GM21447 (cell line): ENCODE results near the gene PLCG1.

Experiments used
- ATAC-seq: cut with Tn5 transposase; IDR thresholded peaks from one replicate; pipeline ENCODE4 v1.9.1; 2021; ENCODE audit not compliant: unreplicated experiment

The PLCG1 gene

DNA sequence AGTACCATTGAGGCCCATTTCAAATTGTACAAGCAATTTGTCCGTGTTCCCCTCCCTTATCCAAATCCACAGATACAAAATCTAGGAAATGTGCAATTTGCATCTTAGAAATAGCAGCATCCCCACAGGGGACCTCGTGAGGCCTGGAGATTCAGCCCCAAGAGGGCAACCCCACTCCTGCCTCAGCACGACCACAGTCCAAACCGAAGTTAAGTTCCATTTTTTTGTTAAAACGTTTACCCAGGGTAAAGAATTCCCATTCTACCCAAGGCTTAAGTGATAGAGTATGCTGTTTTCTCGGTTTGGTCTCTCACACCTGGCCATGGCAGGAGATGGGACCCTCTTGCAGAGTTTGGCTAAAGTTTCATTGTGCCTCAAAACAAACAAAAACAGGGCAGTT, 41.2 kb downstream of the PLCG1 start:
- no peak for ATAC-seq

DNA sequence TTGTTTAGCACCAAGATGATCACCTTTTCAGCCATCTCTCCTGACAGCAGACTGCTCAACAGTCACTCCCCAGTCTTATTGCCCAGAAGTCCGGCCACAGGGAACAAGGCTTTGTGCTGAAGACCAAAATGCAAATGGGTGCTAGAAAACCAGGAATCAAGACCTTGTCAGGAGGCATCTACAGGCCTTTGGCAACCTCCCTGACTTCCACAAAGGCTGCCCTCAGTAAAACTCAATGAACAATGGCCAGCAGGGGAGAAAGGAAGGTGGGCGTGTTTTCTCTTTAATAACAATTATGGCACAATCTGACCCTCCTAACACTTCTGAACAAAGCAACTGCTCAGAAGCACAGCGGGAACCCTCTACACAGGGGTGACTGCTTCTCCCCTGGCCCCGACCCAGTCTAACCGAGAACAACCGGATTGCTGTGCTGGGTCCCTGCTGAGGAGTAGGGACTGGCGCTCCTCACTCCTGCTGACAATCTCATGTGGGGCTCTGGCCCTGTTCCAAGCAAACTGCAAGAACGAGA, 41.6 kb downstream of the PLCG1 start:
- no peak for ATAC-seq

GRCh38 chr20:41179961-41180360, 42.6 kb downstream of the PLCG1 start:
- no peak for ATAC-seq

GRCh38 chr20:41180599-41181333, 43.4 kb downstream of the PLCG1 start:
- no peak for ATAC-seq

- no peak for ATAC-seq
Measured at GRCh38 chr20:41181567-41181966, 44.2 kb downstream of the PLCG1 start.

- ATAC-seq = no peak
Measured at GRCh38 chr20:41182296-41183212, 45.2 kb downstream of the PLCG1 start.

DNA sequence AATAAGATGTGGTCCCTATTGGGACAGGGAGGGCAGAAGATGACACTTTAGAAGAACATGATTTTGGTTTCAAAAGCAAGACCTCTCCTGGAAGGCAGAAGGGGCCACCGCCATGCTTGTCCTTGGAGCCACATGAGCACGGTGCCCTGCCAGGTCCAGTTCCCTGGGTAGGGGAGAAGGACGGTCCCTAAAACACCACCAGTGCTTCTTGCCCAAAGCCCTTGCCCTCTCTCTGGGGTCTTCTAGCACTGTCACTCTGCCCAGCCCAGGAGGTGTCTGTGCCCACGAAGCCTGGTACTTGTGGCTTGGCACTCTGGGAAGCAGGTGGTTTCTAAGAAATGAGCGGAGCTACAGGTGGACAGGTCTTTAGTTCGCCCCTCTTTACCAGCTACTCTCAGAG, 46.0 kb downstream of the PLCG1 start:
- ATAC-seq = no peak

GRCh38 chr20:41183831-41184230, 46.5 kb downstream of the PLCG1 start:
- no peak for ATAC-seq

DNA sequence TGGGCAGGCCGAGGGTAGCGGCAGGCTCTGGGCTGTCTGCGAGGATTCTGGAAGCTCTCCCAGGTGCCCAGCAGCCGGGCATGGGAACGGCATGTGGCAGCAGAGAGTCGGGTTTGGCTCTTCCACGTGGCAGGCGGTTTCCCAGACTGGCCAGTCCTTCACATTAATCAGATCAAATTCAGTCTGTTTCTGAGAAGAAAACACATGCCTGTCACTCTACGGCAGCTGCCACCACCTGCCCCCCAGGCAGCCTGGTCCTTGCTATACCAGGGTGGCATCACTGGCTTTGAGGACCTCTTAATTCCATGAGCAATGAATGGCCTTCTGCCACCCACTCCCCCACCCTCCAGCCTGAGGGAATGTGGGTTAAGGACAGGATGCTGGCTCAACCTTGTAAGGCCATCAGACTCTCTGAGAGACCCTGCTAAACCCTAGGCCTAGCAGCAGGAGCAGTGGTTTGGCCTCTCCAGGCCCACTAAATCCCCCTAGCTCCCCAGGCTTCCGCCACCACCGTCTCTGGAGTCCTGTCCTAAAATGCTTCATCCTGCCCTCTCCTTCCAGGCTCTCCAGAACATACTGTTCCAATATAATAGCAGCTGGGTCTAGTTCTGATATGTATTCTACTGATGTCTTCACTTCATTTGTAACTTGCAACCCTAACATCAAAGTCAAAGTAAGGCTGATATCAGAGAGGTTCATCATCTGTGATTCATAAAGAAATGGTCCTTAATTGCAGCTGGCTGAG, 47.8 kb downstream of the PLCG1 start:
- ATAC-seq = no peak

DNA sequence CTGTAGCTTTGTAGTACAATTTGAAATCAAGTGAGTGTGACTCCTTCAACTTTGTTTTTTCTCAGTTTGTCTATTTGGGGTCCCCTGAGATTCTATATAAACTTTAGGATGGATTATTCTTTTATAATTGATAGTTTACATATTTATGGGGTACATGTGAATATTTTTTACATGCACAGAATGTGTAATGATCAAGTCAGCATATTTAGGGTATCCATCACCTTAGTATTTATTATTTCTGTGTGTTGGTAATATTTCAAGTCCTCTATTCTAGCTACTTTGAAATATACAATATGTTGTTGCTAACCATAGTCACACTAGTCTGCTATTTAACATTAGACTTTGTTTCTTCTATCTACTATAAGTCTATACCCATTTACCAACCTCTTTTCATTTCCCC, 50.3 kb downstream of the PLCG1 start:
- no peak for ATAC-seq

GRCh38 chr20:41191562-41192500, 54.5 kb downstream of the PLCG1 start:
- ATAC-seq = no peak

DNA sequence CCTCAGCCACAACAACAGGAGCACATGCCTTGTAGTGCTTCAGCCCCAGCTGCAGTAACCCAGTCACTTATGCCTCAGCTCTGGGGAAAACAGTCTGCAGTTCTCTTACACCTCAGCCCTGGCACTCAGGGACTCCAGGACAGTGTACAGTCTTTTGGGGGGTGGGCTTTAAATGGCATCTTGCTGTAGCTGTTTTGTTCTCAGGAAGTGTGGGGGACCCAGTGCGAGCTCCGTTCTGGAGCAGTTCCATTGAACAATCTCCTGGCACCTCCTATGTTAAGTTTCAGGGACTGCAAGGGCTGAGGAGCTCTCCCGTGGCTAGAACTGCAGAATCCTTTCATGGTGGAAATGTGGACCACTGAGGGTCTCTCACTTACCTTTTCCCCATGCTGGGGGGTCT, 55.2 kb downstream of the PLCG1 start:
- no peak for ATAC-seq

DNA sequence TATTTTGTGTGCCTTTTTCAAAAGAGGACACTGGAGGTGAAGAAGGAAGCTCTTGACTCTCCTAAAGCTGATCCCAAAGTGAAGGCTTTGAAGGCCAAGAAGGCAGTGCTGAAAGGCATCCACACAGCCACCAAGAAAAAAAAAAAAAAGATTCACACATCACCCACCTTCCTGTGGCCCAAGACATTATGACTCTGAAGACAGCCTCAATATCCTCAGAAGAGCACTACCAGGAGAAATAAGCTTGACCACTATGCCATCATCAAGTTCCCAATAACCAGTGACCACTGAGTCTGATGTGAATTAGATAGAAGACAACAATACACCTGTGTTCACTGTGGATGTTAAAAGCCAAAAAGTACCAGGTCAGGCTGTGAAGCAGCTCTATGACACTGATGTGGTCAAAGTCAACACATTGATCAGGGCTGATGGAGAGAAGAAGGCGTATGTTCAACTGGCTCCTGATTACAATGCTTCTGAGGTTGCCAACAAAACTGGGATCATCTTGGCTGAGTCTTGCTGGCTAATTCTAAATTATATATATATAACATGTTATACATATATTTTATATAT, 59.4 kb downstream of the PLCG1 start:
- no peak for ATAC-seq

- ATAC-seq = no peak
Measured at GRCh38 chr20:41198443-41198842, 61.1 kb downstream of the PLCG1 start.

DNA sequence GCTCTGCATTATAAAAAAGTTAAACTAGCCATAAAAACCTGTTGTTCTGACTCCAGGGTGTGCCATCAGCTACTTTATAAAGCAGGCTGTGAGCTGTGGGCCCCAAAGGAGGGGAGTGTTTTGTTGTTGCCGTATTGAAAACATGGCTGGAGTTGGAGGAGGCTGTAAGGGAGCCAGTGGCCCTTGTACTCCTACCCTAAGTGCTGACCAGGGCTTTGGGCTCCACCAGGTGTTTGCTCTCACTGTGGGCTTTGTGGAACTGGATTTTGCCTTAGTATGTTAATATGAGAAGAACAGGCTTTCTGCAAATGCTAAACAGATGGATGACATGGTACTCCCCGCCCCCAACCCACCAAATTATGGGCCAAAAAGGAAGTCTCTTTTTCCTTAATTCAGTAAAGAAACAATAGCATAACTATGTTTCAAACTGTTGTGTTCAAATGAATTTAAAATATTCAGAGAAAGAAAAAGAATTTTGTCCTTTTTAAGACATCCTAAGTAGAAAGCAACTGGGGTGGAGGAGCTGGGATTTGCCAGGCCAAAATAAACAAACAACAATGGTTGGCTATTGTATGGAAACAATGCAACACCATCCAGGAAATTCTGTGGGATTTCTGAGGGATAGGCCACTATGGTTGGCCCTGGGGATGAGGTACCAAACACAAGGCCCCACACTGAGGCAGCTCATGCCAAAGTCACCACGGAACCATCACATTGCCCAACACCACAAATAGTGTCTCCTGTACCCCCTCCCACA, 63.3 kb downstream of the PLCG1 start:
- ATAC-seq = no peak

- ATAC-seq = no peak
Measured at GRCh38 chr20:41201760-41202159, 64.4 kb downstream of the PLCG1 start.

DNA sequence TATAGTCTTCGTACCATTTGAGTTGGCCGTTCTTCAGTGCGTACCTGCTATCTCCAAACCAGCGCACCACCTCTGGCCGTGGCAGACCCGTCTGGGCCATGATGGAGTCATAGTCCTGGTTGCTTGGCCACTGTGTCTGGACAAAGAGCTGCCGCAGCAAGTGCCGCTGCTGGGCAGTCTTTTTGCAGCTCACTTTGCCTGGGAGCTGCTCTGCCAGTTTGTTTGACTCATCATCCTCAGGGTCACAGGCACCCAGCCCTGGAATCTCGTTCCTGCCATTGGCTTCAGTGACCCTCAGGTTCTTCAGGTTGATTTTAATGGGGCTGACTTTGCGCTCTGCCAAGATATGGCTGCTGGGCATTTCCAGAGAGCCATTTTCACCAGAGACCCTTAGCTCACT, 65.1 kb downstream of the PLCG1 start:
- ATAC-seq = no peak

- no peak for ATAC-seq
Measured at GRCh38 chr20:41203660-41204059, 66.3 kb downstream of the PLCG1 start.
